22Rv1 (cell line): ENCODE results near the gene ZFYVE21.

Experiments used
- ZFX ChIP-seq: fragments of 450-650 bp; IDR thresholded peaks from 2 replicates; pipeline ENCODE4 v1.6.1; 2017; ENCODE audit warnings: antibody characterized with exemption, borderline replicate concordance
- TF ChIP-seq, protein P1 (sequence below): fragments of 450-650 bp; IDR thresholded peaks from 2 replicates; pipeline ENCODE4 v1.5.1; 2017; ENCODE audit warnings: mild to moderate bottlenecking

DNA sequence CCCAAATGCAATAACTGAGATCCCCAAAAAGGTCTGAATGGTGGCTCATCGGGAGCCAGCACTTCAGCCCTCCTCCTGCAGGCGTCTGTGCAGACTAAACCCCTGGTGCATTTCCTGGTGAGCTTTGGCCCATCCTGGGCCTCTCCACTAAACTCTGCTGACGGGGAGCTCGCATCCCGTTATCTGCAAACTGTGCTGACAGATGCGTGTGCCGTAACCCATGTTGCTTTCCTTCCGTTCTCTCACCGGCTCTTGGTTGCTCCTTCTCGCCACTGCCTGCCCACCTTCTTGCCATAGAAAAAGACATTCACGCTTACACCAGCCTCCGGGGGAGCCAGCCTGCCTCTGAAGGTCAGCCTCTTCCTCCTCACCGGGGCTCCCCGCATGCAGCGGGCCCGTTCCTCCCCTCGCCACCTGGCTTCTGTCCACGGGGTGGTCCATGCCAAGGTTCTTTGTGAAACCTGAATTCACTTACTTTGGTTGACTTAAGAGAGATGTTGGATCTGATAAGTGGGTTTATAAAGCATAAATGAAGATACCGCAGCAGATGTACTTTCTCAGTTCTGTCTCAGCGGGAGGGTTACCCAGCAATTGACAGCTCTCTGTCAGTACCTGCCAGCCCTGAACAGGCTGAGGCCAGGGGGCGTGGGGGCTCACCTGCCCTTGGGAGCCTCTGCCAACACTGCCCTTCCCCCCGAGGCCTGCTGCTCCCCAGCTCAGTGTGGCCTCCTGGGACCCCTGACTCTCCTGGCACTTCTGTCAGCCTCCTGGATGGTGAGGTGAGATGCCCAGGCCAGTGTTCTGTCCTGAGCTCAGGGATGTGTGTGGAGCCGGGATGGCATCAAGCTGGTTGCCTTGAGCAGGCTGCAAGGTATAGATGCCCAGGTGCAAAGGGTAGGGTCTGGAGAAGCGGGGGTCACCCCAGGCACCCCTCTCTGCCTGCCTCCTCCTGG lies 14.2 kb downstream of the ZFYVE21 start:
- TF ChIP-seq, protein P1, sequence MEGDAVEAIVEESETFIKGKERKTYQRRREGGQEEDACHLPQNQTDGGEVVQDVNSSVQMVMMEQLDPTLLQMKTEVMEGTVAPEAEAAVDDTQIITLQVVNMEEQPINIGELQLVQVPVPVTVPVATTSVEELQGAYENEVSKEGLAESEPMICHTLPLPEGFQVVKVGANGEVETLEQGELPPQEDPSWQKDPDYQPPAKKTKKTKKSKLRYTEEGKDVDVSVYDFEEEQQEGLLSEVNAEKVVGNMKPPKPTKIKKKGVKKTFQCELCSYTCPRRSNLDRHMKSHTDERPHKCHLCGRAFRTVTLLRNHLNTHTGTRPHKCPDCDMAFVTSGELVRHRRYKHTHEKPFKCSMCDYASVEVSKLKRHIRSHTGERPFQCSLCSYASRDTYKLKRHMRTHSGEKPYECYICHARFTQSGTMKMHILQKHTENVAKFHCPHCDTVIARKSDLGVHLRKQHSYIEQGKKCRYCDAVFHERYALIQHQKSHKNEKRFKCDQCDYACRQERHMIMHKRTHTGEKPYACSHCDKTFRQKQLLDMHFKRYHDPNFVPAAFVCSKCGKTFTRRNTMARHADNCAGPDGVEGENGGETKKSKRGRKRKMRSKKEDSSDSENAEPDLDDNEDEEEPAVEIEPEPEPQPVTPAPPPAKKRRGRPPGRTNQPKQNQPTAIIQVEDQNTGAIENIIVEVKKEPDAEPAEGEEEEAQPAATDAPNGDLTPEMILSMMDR, result no peak
- TF ChIP-seq ZFX, result no peak
